Esophagus mucosa (tissue), 1 donor: ENCODE results near the gene FOXL3. TPM values are rescaled to one million over a fixed set of nuclear protein-coding genes. Genes with fewer than 3 reads are reported as not detected.
"Not testable (repeated sequence)": the region's sequence is repeated elsewhere in the genome, so short reads cannot be mapped to it uniquely, and the experiment has no call there.

Experiments
- ATAC-seq: fragments of 200-7000 bp; cut with Tn5 transposase; one replicate; pipeline ENCODE4 v1.9.1; 2020
- total RNA-seq: library from RNA; stranded (reverse); gene quantifications from one replicate; pipeline ENCODE4 v1.2.4, GENCODE V29; 2023
- donor health status: DM: yes; HTN: yes; CAD: no.

The FOXL3 gene
- total RNA-seq, 1 donor from 2014 or later = not detected

DNA sequence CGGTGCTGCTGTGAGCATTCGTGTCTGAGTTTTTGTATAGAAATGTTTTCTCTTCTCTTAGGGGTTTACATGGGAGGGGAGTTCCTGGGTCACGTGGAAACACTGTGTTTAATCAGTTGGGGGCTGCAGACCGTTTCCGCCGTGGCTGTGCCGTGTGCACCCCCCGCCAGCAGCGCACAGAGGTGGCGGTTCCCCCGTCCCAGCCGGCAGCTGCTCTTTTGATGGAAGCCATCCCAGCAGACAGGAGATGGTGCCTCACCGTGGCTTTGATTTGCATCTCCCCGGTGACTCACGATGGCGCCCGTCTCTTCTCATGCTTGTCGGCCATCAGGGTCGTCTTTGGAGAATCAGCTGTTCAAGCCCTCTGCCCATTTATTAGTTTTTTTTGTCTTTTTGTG lies 34.9 kb upstream of the FOXL3 start:
- ATAC-seq = no peak

DNA sequence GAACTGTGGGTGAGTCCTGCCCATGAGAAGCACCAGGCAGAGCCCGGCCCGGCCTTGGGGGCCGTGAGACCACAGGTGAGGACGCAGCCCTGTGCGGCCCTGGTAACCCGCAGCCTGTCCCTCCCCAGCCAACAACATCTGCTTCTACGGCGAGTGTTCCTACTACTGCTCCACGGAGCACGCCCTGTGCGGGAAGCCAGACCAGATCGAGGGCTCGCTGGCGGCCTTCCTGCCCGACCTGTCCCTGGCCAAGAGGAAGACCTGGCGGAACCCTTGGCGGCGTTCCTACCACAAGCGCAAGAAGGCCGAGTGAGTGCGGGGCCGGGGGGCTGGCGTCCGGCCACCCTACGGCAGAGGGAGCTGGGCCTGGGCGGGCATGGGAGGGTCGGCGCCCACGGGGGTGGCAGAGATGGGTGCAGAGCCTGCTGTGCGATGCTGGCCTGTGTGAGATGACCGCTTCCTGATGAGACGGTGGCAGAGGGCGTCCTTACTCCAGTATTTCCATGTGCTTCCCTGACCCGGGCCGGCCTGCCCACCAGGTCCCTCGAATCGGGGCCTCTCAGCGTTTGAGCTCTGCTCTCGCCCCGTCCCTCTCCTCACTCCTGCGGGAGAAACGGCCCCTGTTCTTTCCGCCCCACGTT lies 34.1 kb upstream of the FOXL3 start:
- ATAC-seq = no peak

DNA sequence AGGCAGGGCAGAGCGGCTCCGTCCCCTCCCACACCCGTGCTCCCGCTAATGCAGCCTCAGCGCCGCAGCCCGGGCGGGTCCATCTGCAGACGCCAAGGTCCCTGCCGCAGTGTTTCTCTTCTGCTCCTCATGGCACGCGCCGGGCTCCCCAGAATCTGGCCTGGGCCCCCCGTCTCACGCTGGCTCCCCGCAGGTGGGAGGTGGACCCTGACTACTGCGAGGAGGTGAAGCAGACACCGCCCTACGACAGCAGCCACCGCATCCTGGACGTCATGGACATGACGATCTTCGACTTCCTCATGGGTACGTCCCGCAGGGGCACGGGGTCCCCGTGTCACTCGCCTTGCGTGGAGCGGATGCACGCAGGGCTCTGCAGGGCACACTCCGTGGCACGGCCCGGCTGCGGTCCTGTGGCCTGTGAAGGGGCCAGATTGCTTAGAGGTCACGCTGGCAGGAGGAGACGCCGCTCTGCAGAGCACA lies 33.5 kb upstream of the FOXL3 start:
- no peak for ATAC-seq

DNA sequence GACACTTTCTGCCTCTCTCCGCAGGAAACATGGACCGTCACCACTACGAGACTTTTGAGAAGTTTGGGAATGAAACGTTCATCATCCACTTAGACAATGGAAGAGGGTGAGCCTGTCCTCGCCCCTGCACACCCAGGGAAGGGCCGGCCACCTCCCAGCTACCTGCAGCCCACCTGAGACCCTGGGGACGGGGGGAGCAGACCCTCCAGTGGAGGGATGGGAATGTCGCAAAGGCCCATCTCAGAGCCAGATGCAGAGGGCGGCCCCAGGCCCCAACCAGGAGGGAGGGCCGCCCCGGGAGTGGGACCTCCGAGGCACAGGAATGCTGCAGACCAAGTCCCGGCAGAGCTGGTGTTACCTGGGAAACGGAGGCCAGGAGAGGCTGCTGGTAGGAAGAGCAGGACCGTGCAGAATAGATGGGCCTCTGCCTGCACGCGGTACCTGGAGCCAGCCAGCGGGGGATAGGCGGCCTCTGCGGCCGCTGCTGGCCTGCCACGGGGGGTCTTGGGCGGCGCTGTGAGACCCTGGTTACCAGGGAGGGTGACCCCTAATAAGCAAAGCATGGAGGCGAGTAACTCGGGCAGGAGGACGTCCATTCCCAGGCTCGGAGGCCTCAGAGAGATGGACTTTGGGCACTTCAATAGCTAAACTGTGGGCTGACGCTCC lies 32.9 kb upstream of the FOXL3 start:
- ATAC-seq = no peak

DNA sequence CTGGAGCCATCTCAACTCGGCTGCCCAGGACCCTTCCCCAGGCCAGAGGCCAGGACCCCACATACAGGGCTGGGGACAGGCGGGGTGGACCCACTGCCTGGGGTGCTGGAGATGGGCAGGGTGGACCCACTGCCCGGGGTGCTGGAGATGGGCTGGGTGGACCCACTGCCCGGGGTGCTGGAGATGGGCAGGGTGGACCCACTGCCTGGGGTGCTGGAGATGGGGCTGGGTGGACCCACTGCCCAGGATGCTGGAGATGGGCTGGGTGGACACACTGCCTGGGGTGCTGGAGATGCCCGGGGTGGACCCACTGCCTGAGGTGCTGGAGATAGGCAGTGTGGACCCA lies 32.4 kb upstream of the FOXL3 start:
- no peak for ATAC-seq

DNA sequence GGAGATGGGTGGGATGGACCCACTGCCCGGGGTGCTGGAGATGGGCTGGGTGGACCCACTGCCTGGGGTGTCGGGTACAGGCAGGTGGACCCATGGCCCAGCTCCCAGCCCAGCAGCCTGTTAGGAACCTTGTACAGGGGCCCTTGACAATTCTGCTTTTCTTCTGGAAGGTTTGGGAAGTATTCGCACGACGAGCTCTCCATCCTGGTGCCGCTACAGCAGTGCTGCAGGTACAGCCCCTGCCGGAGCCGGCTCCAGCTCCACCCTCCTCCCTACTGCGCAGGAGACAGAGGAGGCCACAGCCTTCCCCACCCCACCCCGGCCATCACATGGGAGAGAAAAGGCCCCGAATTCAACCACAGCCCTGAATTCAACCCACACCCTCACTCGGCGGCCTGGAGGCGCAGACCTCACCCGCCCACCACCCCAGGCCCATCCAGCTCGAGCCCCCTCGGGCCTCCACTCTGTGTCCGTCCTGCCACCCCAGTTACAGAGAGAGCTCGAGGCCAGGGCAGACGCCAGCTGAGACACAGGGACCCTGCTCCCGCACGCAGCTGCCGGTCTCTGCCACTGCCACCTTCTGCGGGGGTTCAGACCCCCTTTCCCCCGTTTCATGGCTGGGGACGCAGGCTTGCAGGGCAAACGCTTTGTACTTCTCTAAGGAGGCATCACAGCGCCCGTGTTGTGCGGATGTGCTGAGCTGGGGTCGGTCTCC lies 31.3 kb upstream of the FOXL3 start:
- ATAC-seq = no peak

DNA sequence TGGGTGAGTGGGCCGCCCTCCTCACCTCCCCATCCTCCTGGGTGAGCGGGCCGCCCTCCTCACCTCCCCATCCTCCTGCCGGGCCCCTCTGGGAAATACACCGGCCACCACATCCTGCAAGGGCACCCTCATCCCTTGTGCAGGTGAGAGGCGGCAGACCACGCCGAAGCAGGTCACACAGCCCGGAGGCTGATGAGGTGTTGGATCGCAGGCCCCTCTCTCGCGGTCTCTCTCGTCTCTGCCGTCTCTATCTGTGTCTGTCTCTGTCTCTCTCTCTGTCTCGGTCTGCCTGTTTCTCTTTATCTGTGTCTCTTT lies 30.8 kb upstream of the FOXL3 start:
- ATAC-seq = no peak

DNA sequence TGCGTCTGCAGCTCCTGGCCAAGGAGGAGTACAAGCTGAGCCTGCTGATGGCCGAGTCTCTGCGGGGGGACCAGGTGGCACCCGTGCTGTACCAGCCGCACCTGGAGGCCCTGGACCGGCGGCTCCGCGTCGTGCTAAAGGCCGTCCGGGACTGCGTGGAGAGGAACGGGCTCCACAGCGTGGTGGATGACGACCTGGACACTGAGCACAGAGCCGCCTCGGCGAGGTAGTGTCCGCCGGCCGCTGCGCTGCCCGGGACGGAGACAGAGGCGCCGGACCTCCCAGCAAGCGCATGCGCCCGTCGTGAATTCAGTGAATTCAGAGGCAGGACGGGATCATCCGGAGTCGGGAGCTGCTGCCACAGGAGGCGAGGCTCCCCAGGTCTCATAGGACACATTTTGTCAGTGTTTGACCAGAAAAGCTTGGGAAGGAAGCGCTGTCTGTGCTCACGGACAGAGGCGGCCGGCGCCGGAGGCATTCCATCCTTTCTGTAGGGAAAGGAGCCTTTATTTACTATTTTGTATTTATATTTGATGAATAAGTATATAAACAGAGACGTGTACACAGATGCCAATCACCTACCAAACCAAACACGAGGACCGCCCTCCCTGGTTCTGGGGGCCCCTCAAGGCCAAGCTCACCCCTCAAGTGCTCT lies 30.1 kb upstream of the FOXL3 start:
- no peak for ATAC-seq

DNA sequence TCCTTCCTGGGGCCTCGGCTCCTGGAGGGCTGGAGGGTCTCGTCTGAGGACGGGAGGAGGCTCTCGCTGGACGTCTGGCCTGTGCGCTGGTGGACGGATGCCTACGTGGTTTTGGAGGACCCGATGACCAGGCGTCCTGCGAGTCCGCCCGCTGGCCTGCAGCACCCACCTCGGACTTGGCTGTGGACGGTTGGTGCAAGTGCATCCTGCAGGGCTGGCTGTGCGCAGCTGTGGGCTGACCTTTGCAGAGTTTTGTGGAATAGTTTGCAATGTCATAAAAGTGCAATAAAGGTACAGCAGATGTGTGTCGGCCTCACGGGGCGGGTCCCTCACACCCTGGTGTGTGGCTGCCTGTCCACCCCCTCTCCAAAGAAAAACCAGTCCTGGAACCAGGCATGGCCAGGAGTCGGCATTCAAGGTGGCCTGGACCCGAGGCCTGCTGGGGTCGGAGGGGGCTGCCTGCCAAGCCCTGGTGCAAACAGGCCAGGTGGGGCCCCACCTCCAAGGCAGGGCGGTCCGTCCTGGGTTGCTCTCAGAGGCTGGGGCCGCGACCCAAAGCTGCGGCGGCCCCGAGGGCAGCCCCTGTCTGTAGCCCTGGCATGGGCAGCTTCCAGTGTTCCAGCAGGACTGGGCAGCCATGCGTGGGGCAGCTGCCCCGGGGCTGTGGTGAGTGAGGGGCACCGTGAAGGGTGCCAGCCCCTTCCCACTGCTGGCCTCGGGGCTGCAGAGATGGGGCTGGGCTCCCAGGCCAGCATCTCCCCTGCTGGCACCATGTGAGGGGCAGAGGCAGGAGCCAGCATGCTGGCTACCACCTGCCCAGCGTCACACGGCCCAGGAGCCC lies 29.3 kb upstream of the FOXL3 start:
- no peak for ATAC-seq

DNA sequence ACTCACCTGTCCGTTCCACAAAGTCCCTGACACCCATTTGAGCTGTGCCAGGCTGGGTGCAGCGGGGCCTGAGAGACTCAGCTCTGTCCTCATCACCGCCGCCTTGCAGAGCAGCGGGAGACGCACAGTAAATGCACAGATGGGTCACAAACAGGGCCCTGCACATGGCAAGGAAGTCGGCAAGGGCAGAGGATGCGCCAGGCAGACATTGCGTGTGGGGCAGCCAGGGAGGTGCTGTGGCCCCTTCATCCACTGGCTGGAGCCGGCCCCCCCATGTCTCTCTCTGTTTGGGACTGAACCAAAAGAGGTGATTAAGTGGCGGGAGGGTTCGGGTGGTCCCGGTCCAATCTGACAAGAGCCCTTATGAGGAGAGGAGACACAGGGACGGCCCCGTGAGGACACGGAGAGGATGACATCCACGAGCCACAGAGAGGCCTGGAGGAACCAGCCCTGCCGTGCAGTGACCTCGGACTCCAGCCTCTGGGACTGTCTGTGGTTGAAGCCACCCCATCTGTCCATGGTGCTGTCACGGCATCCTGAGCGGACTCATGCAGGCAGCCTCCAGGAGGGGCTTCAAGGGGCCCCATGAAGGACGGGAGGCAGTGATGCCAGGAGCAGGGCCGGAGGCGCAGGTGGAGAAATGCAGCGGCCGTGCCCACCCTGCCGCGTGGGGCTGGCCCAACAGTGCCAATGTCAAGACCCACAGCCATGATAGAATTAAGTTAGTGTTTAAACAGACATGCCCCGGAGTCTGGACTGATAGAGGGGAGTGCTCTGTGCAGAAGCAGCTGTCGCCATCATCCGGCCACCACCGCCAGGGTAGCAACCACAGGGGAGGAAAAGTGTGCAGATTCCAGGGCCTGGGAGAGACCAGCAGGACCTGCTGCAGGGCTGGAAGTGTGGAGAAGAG lies 28.4 kb upstream of the FOXL3 start:
- ATAC-seq = no peak

DNA sequence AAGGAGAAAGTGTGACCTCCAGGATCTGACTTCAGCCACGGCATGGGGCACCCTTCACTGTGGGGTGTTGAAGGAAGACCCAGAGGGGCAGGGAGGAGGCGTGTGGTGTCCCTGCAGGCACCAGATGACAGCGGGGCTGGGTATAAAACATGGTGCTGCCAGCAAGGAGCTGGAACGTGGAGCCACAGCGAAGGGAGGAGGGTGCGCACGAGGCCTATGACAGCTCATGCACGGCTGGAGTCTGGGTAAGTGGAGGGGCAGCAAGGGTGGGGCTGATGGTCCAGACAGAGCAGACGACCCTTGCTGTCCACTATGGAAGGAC lies 27.8 kb upstream of the FOXL3 start:
- ATAC-seq = no peak

DNA sequence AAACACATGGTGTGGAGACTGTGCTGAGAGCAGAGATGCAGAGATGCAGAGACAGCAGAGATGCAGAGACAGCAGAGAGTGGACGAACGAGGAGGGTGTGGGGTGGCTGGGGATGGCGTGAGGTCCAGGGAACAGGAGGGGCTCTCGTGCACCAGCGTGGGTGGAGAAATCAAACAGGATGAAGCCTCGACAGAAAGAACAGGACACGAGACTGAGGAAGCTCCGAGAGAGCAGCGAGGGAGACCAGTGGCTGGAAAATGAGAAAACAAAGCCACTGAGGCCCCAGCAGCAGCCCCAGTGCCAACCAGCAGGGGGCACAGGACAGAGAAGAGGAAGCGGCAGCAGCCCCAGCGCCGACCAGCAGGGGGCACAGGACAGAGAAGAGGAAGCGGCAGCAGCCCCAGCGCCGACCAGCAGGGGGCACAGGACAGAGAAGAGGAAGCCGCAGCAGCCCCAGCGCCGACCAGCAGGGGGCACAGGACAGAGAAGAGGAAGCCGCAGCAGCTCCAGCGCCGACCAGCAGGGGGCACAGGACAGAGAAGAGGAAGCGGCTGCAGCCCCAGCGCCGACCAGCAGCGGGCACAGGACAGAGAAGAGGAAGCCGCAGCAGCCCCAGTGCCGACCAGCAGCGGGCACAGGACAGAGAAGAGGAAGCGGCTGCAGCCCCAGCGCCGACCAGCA lies 27.2 kb upstream of the FOXL3 start:
- ATAC-seq = not testable (repeated sequence)

DNA sequence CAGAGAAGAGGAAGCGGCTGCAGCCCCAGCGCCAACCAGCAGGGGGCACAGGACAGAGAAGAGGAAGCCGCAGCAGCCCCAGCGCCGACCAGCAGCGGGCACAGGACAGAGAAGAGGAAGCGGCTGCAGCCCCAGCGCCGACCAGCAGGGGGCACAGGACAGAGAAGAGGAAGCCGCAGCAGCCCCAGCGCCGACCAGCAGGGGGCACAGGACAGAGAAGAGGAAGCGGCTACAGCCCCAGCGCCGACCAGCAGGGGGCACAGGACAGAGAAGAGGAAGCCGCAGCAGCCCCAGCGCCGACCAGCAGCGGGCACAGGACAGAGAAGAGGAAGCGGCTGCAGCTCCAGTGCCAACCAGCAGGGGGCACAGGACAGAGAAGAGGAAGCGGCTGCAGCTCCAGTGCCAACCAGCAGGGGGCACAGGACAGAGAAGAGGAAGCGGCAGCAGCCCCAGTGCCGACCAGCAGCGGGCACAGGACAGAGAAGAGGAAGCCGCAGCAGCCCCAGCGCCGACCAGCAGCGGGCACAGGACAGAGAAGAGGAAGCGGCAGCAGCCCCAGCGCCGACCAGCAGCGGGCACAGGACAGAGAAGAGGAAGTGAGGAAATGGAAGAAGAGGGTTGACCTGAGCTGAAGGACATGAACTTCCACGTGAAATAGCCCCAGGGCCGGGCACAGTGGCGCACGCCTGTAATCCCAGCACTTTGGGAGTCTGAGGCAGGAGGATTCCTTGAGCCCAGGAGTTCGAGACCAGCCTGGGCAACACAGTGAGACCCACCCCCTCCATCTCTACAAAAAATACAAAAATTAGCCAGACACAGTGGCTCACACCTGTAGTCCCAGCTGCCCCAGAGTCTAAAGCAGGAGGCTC lies 26.3 kb upstream of the FOXL3 start:
- ATAC-seq = not testable (repeated sequence)

DNA sequence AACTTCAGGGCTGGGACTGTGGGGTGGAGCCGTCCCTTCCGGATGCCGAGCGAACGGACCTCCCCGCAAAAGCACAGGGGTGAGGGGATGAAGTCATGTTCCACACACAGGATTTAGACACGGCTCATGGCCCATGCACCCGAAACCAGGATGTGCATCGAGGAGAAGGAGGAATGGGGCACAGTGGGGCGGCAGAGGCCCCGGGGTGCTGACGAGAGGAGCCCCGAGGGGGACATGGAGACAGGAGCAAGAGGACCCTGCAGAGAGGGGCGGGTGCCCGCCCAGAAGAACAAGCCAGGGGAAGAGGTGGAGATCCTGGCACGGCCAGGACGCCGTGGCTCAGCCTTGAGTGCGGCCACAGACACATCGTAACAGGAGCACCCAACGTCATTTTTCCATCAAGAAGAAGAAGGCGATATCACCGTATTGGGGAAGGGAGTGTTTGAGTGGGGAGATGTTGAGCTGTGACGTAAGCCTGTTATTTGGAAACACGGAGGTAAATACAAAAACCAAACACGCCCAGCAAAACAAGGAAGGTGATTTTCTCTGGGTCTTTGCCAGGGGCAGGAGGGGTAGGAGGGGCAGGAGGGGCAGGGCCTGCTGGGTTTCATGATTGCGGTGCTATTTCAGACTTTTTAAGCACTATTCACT lies 25.3 kb upstream of the FOXL3 start:
- peak; percentile 58 for ATAC-seq

DNA sequence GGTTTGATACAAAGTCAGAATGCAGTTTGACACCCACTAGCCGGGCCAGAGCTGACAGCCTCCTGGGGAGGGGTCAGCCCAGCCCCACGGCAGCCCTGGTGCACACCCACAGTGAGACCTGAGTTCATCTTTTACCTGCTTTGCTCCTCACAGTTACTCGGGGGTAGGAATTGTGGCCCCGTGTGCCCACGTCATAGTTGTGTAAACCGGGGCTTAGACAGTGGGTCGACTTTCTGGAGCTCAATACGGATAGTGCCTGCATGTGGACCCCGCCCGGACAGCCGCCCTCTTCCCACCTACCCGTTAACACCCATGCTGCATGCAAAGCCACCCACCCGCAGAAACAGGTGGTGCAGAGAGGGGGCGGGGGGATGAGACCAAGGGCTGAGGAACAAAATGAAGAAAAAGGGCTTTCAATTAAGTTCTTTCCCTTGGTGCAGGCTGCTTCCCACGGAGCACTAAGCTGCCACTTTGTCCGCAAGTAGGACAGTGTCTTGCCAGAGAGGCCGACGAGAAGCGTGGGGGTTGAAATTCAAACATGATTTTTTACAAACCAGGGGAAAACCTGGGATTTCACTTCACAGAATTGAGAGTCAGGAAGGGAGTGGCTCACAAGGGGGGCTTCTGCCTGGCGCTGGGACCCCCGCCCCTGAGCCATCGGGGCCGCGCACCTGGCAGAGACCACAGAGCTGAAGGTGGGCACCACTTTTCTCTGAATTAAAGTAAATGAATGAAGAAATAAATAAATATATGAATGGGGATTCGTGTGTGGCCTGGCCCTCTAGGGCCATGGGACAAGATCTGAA lies 24.6 kb upstream of the FOXL3 start:
- ATAC-seq = peak; percentile 5

DNA sequence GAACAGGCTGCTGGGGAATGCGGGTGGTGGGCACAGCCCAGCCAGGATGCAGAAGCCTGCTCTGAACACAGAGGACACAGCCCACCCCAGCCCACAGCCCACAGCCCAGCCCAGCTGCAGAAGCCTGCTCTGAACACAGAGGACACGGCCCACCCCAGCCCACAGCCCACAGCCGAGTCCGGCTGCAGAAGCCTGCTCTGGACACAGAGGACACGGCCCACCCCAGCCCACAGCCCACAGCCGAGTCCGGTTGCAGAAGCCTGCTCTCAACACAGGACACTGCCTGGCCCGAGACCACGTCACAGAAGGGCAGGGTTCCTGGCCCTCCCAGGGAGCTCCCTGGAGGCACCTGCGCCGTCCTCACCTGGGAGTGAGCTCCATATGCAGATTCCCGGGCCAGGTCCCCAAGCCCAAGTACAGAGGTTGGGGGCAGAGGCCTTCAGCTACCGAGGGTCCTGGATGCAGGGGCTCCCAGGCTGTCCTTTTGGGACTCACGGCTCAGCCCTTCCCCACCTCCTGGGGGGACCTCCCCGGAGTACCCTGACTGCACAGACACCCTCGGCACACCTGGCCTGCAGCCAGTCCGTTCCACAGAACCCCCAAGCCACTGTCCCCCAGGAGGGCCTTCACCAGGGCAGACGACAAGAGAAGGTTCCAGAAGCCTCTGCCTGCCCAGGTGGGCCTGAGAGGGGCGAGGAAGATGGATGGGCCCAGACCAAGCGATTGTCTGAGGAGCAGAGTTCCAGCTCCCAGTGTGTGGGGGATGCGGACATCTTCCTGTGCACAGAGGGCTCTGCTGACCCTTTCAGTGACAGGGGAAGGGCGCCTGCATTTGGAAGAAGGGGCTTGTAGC lies 23.7 kb upstream of the FOXL3 start:
- ATAC-seq = peak; percentile 9
